Adipose tissue (tissue), 3 donors: ENCODE measurements around the gene PRAMEF5. TPM values are rescaled to one million over a fixed set of nuclear protein-coding genes. Genes with fewer than 3 reads are reported as not detected.
"Not testable (repeated sequence)": the region's sequence is repeated elsewhere in the genome, so short reads cannot be mapped to it uniquely, and the experiment has no call there.

ENCODE experiments used
- H3K27ac ChIP-seq: one replicate; pipeline ENCODE4 v1.5.1; 2013; ENCODE audit warnings: low read depth, low read length
- WGBS, 3 donors: extraction: QIAGEN DNeasy Blood & Tissue Kit; methylation state at CpG; one replicate each; pipeline ENCODE4 v1.1.7; 2013; 5-methylcytosine and 5-hydroxymethylcytosine counted together
- polyA plus RNA-seq, 3 donors: library from polyadenylated mRNA; stranded (reverse); fragments of 200-250 nt; gene quantifications; one replicate each; pipeline ENCODE4 v1.2.3, GENCODE V29; 2013
- donor health status: healthy with polysubstance abuse.
- donor health status: Bipolar disorder and iron deficiency.
- donor health status: healthy.

The PRAMEF5 gene
- polyA plus RNA-seq, 3 donors = not detected

- H3K27ac ChIP-seq = not testable (repeated sequence)
- WGBS, 3 donors = 68 to 90% (median 78%) methylated on average over 2 of the region's 2 CpGs
Measured at GRCh38 chr1:13246554-13246871, 7.5 kb upstream of the PRAMEF5 start.

GRCh38 chr1:13247122-13247521 is 6.9 kb upstream of the PRAMEF5 start:
- 71 to 85% (median 79%) methylated on average over 6 of the region's 7 CpGs for WGBS, 3 donors

GRCh38 chr1:13265124-13265523 is 11.1 kb downstream of the PRAMEF5 start:
- 34 to 43% (median 40%) methylated on average over 2 of the region's 3 CpGs for WGBS, 3 donors
- H3K27ac ChIP-seq = not testable (repeated sequence)

More at GRCh38 chr1:13247122-13247521, 6.9 kb upstream of the PRAMEF5 start:
- not testable (repeated sequence) for H3K27ac ChIP-seq

GRCh38 chr1:13277016-13277415 is 23.0 kb downstream of the PRAMEF5 start:
- 24 to 42% (median 39%) methylated on average over 2 to 3 of the region's 6 CpGs for WGBS, 3 donors
- not testable (repeated sequence) for H3K27ac ChIP-seq

- not testable (repeated sequence) for H3K27ac ChIP-seq
- 66 to 76% (median 72%) methylated on average over 3 of the region's 3 CpGs for WGBS, 3 donors
Measured at GRCh38 chr1:13279617-13280016, 25.6 kb downstream of the PRAMEF5 start.

GRCh38 chr1:13285037-13285436 is 31.0 kb downstream of the PRAMEF5 start, which contains the start of gene PRAMEF8:
TSS of gene PRAMEF8 (minus strand) at chr1:13285137. CDS start at chr1:13284091, 1,046 bp downstream.
- WGBS, 3 donors = no CpG with 5 or more reads among the region's 1 CpG

GRCh38 chr1:13289030-13289429 is 35.0 kb downstream of the PRAMEF5 start:
- 40 to 74% (median 68%) methylated on average over 1 to 2 of the region's 3 CpGs for WGBS, 3 donors
- not testable (repeated sequence) for H3K27ac ChIP-seq

More at GRCh38 chr1:13285037-13285436, 31.0 kb downstream of the PRAMEF5 start, which contains the start of gene PRAMEF8:
- H3K27ac ChIP-seq = not testable (repeated sequence)

GRCh38 chr1:13297216-13297931 is 43.4 kb downstream of the PRAMEF5 start:
- WGBS, 3 donors = 69 to 88% (median 82%) methylated on average over 2 of the region's 5 CpGs
- not testable (repeated sequence) for H3K27ac ChIP-seq

GRCh38 chr1:13298699-13299098 is 44.7 kb downstream of the PRAMEF5 start:
- WGBS, 3 donors = 92 to 100% methylated on average over 3 to 8 of the region's 27 CpGs; no CpG with 5 or more reads in 1 of the 3 donors
- not testable (repeated sequence) for H3K27ac ChIP-seq

- not testable (repeated sequence) for H3K27ac ChIP-seq
Measured at GRCh38 chr1:13302197-13302596, 48.2 kb downstream of the PRAMEF5 start.

- no CpG with 5 or more reads among the region's 1 CpG for WGBS, 3 donors
- not testable (repeated sequence) for H3K27ac ChIP-seq
Measured at GRCh38 chr1:13303239-13303638, 49.2 kb downstream of the PRAMEF5 start, which contains the start of gene PRAMEF33. TSS of gene PRAMEF33 (plus strand) at chr1:13303539. CDS start at chr1:13305955, 2,416 bp downstream.

Other genes with a start within 250 kb of the PRAMEF5 start
- not detected for gene PRAMEF27, start 197.6 kb upstream of the PRAMEF5 start, polyA plus RNA-seq
- not detected for gene HNRNPCL3, start 193.4 kb upstream of the PRAMEF5 start, polyA plus RNA-seq
- not detected for gene PRAMEF25, start 183.4 kb upstream of the PRAMEF5 start, polyA plus RNA-seq
- gene HNRNPCL2, start 137.3 kb upstream of the PRAMEF5 start, polyA plus RNA-seq = not detected
- not detected for gene PRAMEF26, start 98.2 kb upstream of the PRAMEF5 start, polyA plus RNA-seq
- gene HNRNPCL4, start 88.6 kb upstream of the PRAMEF5 start, polyA plus RNA-seq = not detected
- gene PRAMEF9, start 82.3 kb upstream of the PRAMEF5 start, polyA plus RNA-seq = not detected
- gene PRAMEF13, start 52.8 kb upstream of the PRAMEF5 start, polyA plus RNA-seq = not detected
- not detected for gene PRAMEF18, start 28.0 kb upstream of the PRAMEF5 start, polyA plus RNA-seq
- not detected for gene PRAMEF8, start 30.9 kb downstream of the PRAMEF5 start, polyA plus RNA-seq
- gene PRAMEF33, start 49.3 kb downstream of the PRAMEF5 start, polyA plus RNA-seq = not detected
- gene PRAMEF15, start 61.4 kb downstream of the PRAMEF5 start, polyA plus RNA-seq = not detected
- not detected for gene PRAMEF14, start 92.9 kb downstream of the PRAMEF5 start, polyA plus RNA-seq
- gene PRAMEF19, start 117.7 kb downstream of the PRAMEF5 start, polyA plus RNA-seq = under 1 TPM in 1 of 3 donors, not detected in 2; 0.22 TPM
- gene PRAMEF17, start 135.4 kb downstream of the PRAMEF5 start, polyA plus RNA-seq = not detected
- not detected for gene PRAMEF20, start 156.3 kb downstream of the PRAMEF5 start, polyA plus RNA-seq